K562 (cell line): ENCODE results near the gene MADD. TPM values are rescaled to one million over a fixed set of nuclear protein-coding genes. Genes with fewer than 3 reads are reported as not detected.
A peak's percentile ranks its signal among the peaks of the same experiment; 100 is the strongest.

Experiments
- BCL6 ChIP-seq: fragments of 250-450 bp; sonication (Bioruptor Pico); IDR thresholded peaks from 2 replicates; pipeline ENCODE4 v1.4.0; 2020
- CC2D1A ChIP-seq: fragments of 450-650 bp; IDR thresholded peaks from 2 replicates; pipeline ENCODE4 v1.6.1; 2017; ENCODE audit warnings: mild to moderate bottlenecking
- CREB1 ChIP-seq, 2 experiments: sonication (generic) in 1 of 2; formaldehyde crosslinking in 1 of 2; IDR thresholded peaks; 2 replicates each; pipeline versions ENCODE4 v1.6.1 to v1.8.0; 2012 to 2022; ENCODE audit warnings: inconsistent platforms in 1 of 2, mild to moderate bottlenecking in 1 of 2, missing genetic modification reagents in 1 of 2, moderate library complexity in 1 of 2
- ELF1 ChIP-seq: fragments of 200-800 bp; sonication (Bioruptor generic); IDR thresholded peaks from 2 replicates; pipeline ENCODE4 v1.6.1; 2016; ENCODE audit warnings: missing genetic modification characterization, missing compliant biosample characterization
- ETV6 ChIP-seq, 3 experiments: fragments of 150-350 bp in 1 of 3; sonication (generic) in 1 of 3; formaldehyde crosslinking in 1 of 3; IDR thresholded peaks; 2 replicates each; pipeline versions ENCODE4 v1.6.1 to v1.8.0; 2014 to 2022; ENCODE audit warnings: borderline replicate concordance in 2 of 3, low read depth in 2 of 3, antibody characterized with exemption in 1 of 3, low read length in 1 of 3, mild to moderate bottlenecking in 1 of 3, missing genetic modification reagents in 1 of 3
- GABPA ChIP-seq: fragments of 200-800 bp; sonication (Bioruptor generic); conservative IDR thresholded peaks from 2 replicates; pipeline ENCODE4 v1.6.1; 2016; ENCODE audit warnings: low read depth, missing genetic modification characterization, missing compliant biosample characterization
- GABPB2 ChIP-seq: fragments of 250-450 bp; sonication (Bioruptor Pico); conservative IDR thresholded peaks from 2 replicates; pipeline ENCODE4 v1.5.1; 2021; ENCODE audit warnings: mild to moderate bottlenecking
- ILK ChIP-seq: fragments of 450-650 bp; IDR thresholded peaks from 2 replicates; pipeline ENCODE4 v1.6.1; 2016; ENCODE audit warnings: missing genetic modification characterization, low read depth, mild to moderate bottlenecking, missing compliant biosample characterization, moderate library complexity, borderline replicate concordance
- KDM1A ChIP-seq, 2 experiments: fragments of 450-650 bp; IDR thresholded peaks; 2 replicates each; pipeline ENCODE4 v1.6.1; 2016; ENCODE audit warnings: mild to moderate bottlenecking in 2 of 2
- MAZ ChIP-seq, 2 experiments: fragments of 450-650 bp in 1 of 2; sonication (generic) in 1 of 2; formaldehyde crosslinking; IDR thresholded peaks in 1 of 2; conservative IDR thresholded peaks in 1 of 2; 2 replicates each; pipeline versions ENCODE4 v1.4.0 to v1.5.0; 2020; ENCODE audit warnings: mild to moderate bottlenecking in 1 of 2, missing genetic modification reagents in 1 of 2
- MTA2 ChIP-seq: fragments of 450-650 bp; IDR thresholded peaks from 2 replicates; pipeline ENCODE4 v1.6.1; 2016; ENCODE audit warnings: low read depth
- NCOR1 ChIP-seq: fragments of 450-650 bp; IDR thresholded peaks from 2 replicates; pipeline ENCODE4 v1.6.1; 2016; ENCODE audit warnings: mild to moderate bottlenecking, moderate library complexity
- PCBP1 ChIP-seq: fragments of 200-400 bp; formaldehyde crosslinking; IDR thresholded peaks from 2 replicates; pipeline ENCODE4 v1.6.1; 2018; ENCODE audit warnings: mild to moderate bottlenecking, low read depth, low read length; ENCODE audit not compliant: poor library complexity, severe bottlenecking
- SAFB ChIP-seq: fragments of 200-400 bp; formaldehyde crosslinking; IDR thresholded peaks from 2 replicates; pipeline ENCODE4 v1.6.1; 2017; ENCODE audit warnings: low read depth, low read length, borderline replicate concordance
- ZNF277 ChIP-seq: fragments of 250-450 bp; sonication (Bioruptor Pico); IDR thresholded peaks from 2 replicates; pipeline ENCODE4 v1.8.0; 2022; ENCODE audit warnings: inconsistent platforms, mild to moderate bottlenecking, moderate library complexity, borderline replicate concordance
- polyA plus RNA-seq, 8 experiments: library from polyadenylated mRNA; depleted of rRNA in 4 of 8; stranded (reverse) in 5 of 8; unstranded in 3 of 8; fragments of >200 nt; fragmentation: Nextera tagmentation in 2 of 8; fragmentation: Illumina TruSeq in 1 of 8; extraction: Ambion mirVana in 2 of 8; extraction: Trizol in 1 of 8; gene quantifications; 2 replicates each; pipeline versions ENCODE4 v1.2.1 to v1.2.3, GENCODE V29; 2011 to 2014; ENCODE audit warnings: inconsistent platforms in 1 of 8, missing spikeins in 1 of 8
- total RNA-seq, 7 experiments: library from RNA; depleted of rRNA in 6 of 7; stranded (reverse); fragments of >200 nt in 6 of 7; fragmentation: Illumina TruSeq in 2 of 7; extraction: Trizol in 2 of 7; gene quantifications; 2 replicates each; pipeline versions ENCODE4 v1.2.1 to v1.2.3, GENCODE V29; 2011 to 2021; ENCODE audit warnings: low replicate concordance in 1 of 7
- TF ChIP-seq, protein P1 (sequence below), 2 experiments: fragments of 450-650 bp; IDR thresholded peaks; 2 replicates each; pipeline ENCODE4 v1.6.1; 2016; ENCODE audit warnings: mild to moderate bottlenecking in 2 of 2, borderline replicate concordance in 1 of 2, low read depth in 1 of 2, moderate library complexity in 1 of 2

The MADD gene
- total and polyA plus RNA-seq, 9 of the 15 experiments (the other 6 are each of a cell fraction or from before 2014, with no cell fraction given) = 0.68 to 57.6 (median 33.6) TPM

DNA sequence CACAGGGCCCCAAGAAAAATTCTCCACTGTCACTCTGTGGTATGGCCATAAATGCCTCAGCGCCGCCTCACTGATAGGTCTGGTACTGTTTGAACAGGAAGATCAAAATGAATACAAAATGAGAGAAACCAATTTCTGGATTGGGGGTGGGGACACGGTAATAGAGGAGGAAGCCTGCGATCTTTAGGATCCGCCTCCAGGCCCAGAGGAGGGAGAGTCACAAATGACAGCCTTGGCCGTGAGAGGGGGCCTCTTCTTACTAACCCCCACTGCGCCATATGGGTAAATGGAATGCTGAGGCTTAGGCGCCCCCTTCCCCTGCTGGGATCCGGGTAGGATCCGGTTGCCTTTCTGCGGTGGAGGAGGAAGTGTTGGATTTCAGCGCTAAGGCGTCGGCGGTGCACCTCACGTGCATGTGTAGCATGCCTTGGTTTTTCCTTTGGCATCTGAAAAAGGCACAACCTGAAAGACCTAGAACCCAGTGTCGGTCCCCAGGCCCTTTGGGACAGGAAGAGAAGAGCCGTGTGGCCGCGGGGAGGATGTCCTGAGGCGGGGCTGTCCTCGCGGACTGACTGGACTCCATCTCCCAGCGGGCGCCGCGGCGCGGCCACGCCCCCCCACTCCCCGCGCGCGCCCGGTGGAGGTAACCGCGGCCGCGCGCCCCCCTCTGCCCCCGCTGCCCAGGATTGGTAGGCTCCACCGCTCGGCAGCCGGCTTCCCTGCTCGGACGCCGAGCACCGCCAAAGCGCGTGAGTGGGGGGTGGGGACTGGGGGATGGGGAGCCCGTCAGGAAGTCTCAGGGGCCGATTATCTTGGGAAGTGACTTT is 718 bp upstream of the MADD start (continued):
- TF ChIP-seq, protein P1, sequence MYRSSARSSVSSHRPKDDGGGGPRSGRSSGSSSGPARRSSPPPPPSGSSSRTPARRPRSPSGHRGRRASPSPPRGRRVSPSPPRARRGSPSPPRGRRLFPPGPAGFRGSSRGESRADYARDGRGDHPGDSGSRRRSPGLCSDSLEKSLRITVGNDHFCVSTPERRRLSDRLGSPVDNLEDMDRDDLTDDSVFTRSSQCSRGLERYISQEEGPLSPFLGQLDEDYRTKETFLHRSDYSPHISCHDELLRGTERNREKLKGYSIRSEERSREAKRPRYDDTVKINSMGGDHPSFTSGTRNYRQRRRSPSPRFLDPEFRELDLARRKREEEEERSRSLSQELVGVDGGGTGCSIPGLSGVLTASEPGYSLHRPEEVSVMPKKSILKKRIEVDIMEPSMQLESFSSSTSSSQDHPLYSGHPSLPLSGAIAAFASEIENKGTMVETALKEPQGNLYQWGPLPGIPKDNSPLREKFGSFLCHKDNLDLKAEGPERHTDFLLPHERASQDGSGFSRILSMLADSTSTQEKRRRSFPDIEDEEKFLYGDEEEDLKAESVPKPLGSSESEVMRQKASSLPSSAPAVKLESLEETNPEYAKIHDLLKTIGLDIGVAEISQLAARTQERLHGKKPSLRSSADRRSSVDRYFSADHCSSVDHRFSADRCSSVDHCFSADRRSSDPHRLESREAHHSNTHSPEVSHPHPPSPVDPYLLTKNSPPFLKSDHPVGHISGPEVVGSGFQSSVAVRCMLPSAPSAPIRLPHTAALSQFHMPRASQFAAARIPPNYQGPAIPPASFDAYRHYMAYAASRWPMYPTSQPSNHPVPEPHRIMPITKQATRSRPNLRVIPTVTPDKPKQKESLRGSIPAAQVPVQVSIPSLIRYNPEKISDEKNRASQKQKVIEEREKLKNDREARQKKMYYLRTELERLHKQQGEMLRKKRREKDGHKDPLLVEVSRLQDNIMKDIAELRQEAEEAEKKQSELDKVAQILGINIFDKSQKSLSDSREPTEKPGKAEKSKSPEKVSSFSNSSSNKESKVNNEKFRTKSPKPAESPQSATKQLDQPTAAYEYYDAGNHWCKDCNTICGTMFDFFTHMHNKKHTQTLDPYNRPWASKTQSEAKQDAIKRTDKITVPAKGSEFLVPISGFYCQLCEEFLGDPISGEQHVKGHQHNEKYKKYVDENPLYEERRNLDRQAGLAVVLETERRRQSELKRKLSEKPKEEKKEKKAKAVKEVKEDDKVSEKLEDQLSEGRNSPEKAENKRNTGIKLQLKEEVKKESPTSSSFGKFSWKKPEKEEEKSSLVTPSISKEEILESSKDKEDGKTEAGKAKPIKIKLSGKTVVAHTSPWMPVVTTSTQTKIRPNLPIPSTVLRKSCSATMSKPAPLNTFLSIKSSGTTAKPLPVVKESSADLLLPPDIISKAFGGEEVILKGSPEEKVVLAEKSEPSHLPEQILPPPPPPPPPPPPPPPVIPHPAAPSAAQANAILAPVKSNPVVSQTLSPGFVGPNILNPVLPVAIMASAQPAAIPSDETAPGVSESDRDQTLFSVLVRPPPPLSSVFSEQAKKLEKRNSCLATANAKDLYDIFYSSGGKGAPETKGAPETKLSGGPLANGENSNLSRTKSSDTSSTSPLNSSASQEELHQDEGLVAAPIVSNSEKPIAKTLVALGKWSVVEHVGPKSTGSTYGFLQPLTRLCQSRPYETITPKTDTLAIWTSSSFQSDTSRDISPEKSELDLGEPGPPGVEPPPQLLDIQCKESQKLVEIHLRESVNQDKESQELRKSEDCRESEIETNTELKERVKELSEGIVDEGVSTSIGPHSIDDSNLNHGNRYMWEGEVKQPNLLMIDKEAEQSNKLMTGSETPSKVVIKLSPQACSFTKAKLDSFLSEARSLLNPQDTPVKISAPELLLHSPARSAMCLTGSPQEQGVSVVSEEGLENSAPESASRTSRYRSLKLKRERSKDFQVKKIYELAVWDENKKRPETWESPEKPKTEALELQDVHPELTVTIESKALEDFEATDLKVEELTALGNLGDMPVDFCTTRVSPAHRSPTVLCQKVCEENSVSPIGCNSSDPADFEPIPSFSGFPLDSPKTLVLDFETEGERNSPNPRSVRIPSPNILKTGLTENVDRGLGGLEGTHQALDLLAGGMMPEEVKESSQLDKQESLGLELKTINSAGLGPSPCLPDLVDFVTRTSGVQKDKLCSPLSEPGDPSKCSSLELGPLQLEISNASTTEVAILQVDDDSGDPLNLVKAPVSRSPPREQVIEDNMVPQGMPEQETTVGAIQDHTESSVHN (IDR thresholded peaks at IDR 0.05; ENCODE audit: borderline replicate concordance in 1 of 2, low read depth in 1 of 2) = peak in 1 of 2 experiments; percentile 79; a peak in 2 of 4 replicates
- TF ChIP-seq PCBP1 (no peak), MAZ (CRISPR knock-in tag; conservative IDR thresholded peaks at IDR 0.05 in 1 of 2, IDR thresholded peaks at IDR 0.05 in 1 of 2) (peak; percentile 45 to 61; a peak in 3 of 4 replicates), BCL6 (no peak), GABPA (tag) (peak; percentile 89), ZNF277 (no peak), ELF1 (tag) (peak; percentile 91), CREB1 (IDR thresholded peaks at IDR 0.05) (peak; percentile 2), CREB1 (CRISPR knock-in tag; IDR thresholded peaks at IDR 0.05) (no peak), ETV6 (IDR thresholded peaks at IDR 0.05; ENCODE audit: borderline replicate concordance in 1 of 2, low read depth in 2 of 2, low read length in 1 of 2) (no peak), ETV6 (CRISPR knock-in tag; IDR thresholded peaks at IDR 0.05; ENCODE audit: borderline replicate concordance) (no peak), SAFB (no peak), GABPB2 (no peak), NCOR1 (no peak), KDM1A (IDR thresholded peaks at IDR 0.05) (no peak), CC2D1A (no peak), MTA2 (no peak), ILK (no peak)
